ENCODE results near the gene DPCD. TPM values are rescaled to one million over a fixed set of nuclear protein-coding genes. Genes with fewer than 3 reads are reported as not detected.

DPCD gene
- total and polyA plus RNA-seq, 2 experiments from 2014 or later, result 22.5 to 38.1 TPM

DNA sequence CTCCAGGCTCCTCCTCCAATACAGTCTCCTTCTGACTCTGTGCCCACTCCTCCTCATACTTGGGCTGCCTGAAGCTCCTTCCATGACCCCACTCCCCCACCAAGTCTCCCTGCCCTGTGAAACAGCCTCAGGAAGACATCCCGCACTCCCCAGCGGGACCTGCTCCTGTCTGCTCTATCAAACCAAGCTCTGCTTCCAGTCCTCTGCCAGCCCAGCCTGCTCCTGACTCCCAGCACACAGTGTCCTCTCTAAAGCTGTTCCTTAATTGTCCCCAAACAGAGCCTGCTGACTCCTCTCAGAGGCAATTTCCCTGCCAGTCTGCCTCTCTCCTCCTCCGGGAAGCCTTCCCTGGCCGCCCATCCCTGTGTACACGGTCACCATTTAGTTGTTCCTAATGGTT is 9.9 kb upstream of the DPCD start:
- Histone ChIP-seq H3F3A (replicated peaks; ENCODE audit: low read depth) (no peaks in the 10 kb centered on the region), H3K9me2 (ENCODE audit: insufficient read depth) (no peaks in the 10 kb centered on the region), H3K79me2 (replicated peaks; ENCODE audit: insufficient read depth) (no peaks in the 10 kb centered on the region), H2AFZ (no peak overlapping the region), H3K4me1 (ENCODE audit: insufficient read depth) (peaks cover 20% of the 10 kb centered on the region), H3K4me2 (no peak overlapping the region), H3K36me3 (ENCODE audit: insufficient read depth) (no peaks in the 10 kb centered on the region; the same call in 1 of the 2 replicates), H4K20me1 (replicated peaks; ENCODE audit: insufficient read depth) (no peaks in the 10 kb centered on the region; the same call in 1 of the 2 replicates), H3K27me3 (ENCODE audit: insufficient read depth) (peaks cover 5% of the 10 kb centered on the region; the same call in 1 of the 2 replicates), H3K27ac (ENCODE audit: low read depth) (no peak overlapping the region), H3K4me3 (no peak overlapping the region)
- Mint-ChIP-seq H3K4me1 (peaks cover 25% of the 10 kb centered on the region), H3K4me3 (no peak overlapping the region), H3K27me3 (ENCODE audit: insufficient read depth, low read depth, poor library complexity) (peaks cover 15% of the 10 kb centered on the region), H3K36me3 (ENCODE audit: low read depth) (peaks cover 37% of the 10 kb centered on the region), H3K27ac (no peak overlapping the region), H3K9me3 (peaks cover 10% of the 10 kb centered on the region)
- DNase-seq (ENCODE audit: low spot score), result no peak
- TF ChIP-seq EZH2phosphoT487 (IDR thresholded peaks at IDR 0.05; ENCODE audit: unreplicated experiment) (no peak), EZH2 (IDR thresholded peaks at IDR 0.05; ENCODE audit: low read depth, unreplicated experiment) (no peak)
- no peak for ATAC-seq

- H3F3A ChIP-seq (replicated peaks; ENCODE audit: low read depth), result no peaks in the 10 kb centered on the region
- no peak overlapping the region for H3K4me2 ChIP-seq
- no peaks in the 10 kb centered on the region for H3K9me2 ChIP-seq (ENCODE audit: insufficient read depth)
- no peaks in the 10 kb centered on the region for H3K79me2 ChIP-seq (replicated peaks; ENCODE audit: insufficient read depth)
- DNase-seq (ENCODE audit: low spot score) (no peak), ATAC-seq (no peak)
- peaks cover 25% of the 10 kb centered on the region for H3K4me1 Mint-ChIP-seq
- no peaks in the 10 kb centered on the region; the same call in 1 of the 2 replicates for H4K20me1 ChIP-seq (replicated peaks; ENCODE audit: insufficient read depth)
- peaks cover 18% of the 10 kb centered on the region for H3K4me1 ChIP-seq (ENCODE audit: insufficient read depth)
- peaks cover 10% of the 10 kb centered on the region for H3K9me3 Mint-ChIP-seq
- H3K36me3 Mint-ChIP-seq (ENCODE audit: low read depth), result peaks cover 37% of the 10 kb centered on the region
- no peak overlapping the region for H3K4me3 Mint-ChIP-seq
- H3K27ac Mint-ChIP-seq, result no peak overlapping the region
- peaks cover 13% of the 10 kb centered on the region for H3K27me3 Mint-ChIP-seq (ENCODE audit: insufficient read depth, low read depth, poor library complexity)
- H3K27ac ChIP-seq (ENCODE audit: low read depth), result no peak overlapping the region
- H3K4me3 ChIP-seq, result no peak overlapping the region
- no peaks in the 10 kb centered on the region; the same call in none of the 2 replicates for H3K36me3 ChIP-seq (ENCODE audit: insufficient read depth)
- H3K27me3 ChIP-seq (ENCODE audit: insufficient read depth), result peaks cover 1% of the 10 kb centered on the region; the same call in 1 of the 2 replicates
- H2AFZ ChIP-seq, result no peak overlapping the region
- TF ChIP-seq, protein P1, sequence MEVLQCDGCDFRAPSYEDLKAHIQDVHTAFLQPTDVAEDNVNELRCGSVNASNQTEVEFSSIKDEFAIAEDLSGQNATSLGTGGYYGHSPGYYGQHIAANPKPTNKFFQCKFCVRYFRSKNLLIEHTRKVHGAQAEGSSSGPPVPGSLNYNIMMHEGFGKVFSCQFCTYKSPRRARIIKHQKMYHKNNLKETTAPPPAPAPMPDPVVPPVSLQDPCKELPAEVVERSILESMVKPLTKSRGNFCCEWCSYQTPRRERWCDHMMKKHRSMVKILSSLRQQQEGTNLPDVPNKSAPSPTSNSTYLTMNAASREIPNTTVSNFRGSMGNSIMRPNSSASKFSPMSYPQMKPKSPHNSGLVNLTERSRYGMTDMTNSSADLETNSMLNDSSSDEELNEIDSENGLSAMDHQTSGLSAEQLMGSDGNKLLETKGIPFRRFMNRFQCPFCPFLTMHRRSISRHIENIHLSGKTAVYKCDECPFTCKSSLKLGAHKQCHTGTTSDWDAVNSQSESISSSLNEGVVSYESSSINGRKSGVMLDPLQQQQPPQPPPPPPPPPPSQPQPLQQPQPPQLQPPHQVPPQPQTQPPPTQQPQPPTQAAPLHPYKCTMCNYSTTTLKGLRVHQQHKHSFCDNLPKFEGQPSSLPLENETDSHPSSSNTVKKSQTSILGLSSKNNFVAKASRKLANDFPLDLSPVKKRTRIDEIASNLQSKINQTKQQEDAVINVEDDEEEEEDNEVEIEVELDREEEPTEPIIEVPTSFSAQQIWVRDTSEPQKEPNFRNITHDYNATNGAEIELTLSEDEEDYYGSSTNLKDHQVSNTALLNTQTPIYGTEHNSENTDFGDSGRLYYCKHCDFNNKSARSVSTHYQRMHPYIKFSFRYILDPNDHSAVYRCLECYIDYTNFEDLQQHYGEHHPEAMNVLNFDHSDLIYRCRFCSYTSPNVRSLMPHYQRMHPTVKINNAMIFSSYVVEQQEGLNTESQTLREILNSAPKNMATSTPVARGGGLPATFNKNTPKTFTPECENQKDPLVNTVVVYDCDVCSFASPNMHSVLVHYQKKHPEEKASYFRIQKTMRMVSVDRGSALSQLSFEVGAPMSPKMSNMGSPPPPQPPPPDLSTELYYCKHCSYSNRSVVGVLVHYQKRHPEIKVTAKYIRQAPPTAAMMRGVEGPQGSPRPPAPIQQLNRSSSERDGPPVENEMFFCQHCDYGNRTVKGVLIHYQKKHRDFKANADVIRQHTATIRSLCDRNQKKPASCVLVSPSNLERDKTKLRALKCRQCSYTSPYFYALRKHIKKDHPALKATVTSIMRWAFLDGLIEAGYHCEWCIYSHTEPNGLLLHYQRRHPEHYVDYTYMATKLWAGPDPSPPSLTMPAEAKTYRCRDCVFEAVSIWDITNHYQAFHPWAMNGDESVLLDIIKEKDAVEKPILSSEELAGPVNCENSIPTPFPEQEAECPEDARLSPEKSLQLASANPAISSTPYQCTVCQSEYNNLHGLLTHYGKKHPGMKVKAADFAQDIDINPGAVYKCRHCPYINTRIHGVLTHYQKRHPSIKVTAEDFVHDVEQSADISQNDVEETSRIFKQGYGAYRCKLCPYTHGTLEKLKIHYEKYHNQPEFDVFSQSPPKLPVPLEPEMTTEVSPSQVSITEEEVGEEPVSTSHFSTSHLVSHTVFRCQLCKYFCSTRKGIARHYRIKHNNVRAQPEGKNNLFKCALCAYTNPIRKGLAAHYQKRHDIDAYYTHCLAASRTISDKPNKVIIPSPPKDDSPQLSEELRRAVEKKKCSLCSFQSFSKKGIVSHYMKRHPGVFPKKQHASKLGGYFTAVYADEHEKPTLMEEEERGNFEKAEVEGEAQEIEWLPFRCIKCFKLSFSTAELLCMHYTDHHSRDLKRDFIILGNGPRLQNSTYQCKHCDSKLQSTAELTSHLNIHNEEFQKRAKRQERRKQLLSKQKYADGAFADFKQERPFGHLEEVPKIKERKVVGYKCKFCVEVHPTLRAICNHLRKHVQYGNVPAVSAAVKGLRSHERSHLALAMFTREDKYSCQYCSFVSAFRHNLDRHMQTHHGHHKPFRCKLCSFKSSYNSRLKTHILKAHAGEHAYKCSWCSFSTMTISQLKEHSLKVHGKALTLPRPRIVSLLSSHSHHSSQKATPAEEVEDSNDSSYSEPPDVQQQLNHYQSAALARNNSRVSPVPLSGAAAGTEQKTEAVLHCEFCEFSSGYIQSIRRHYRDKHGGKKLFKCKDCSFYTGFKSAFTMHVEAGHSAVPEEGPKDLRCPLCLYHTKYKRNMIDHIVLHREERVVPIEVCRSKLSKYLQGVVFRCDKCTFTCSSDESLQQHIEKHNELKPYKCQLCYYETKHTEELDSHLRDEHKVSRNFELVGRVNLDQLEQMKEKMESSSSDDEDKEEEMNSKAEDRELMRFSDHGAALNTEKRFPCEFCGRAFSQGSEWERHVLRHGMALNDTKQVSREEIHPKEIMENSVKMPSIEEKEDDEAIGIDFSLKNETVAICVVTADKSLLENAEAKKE (CRISPR knock-in tag; IDR thresholded peaks at IDR 0.05), result no peak
- no peak for TF ChIP-seq CREB1 (CRISPR knock-in tag; IDR thresholded peaks at IDR 0.05; ENCODE audit: low read depth)
- no peak for TF ChIP-seq REST (IDR thresholded peaks at IDR 0.05; ENCODE audit: unreplicated experiment)
- no peak for TF ChIP-seq NANOG (IDR thresholded peaks at IDR 0.05; ENCODE audit: borderline replicate concordance)
- TF ChIP-seq CTCF (conservative IDR thresholded peaks at IDR 0.05; ENCODE audit: low read depth in 2 of 2), result no peak
- TF ChIP-seq, protein P2, sequence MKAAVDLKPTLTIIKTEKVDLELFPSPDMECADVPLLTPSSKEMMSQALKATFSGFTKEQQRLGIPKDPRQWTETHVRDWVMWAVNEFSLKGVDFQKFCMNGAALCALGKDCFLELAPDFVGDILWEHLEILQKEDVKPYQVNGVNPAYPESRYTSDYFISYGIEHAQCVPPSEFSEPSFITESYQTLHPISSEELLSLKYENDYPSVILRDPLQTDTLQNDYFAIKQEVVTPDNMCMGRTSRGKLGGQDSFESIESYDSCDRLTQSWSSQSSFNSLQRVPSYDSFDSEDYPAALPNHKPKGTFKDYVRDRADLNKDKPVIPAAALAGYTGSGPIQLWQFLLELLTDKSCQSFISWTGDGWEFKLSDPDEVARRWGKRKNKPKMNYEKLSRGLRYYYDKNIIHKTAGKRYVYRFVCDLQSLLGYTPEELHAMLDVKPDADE (IDR thresholded peaks at IDR 0.05), result no peak
These were observed 9.2 kb upstream of the DPCD start for GRCh38 chr10:101578803-101579515.

All from GM23338 (cell line).